Fibroblast of lung (primary cell): ENCODE results near the gene GNB2. TPM values are rescaled to one million over a fixed set of nuclear protein-coding genes. Genes with fewer than 3 reads are reported as not detected.

Source experiments
- DNase-seq, 2 donors: peaks; one replicate each; pipeline versions ENCODE4 v3.0.0 to v3.0.0-alpha.2; 2010; ENCODE audit warnings: low read depth in 2 of 2
- H2AFZ ChIP-seq: 2 replicates; pipeline ENCODE4 v1.5.1; 2012; ENCODE audit warnings: low read length, control low read depth, inconsistent platforms
- H3K27ac ChIP-seq: 2 replicates; pipeline ENCODE4 v1.5.1; 2011; ENCODE audit warnings: low read length, control low read depth; ENCODE audit not compliant: insufficient read depth
- H3K27me3 ChIP-seq: 2 replicates; pipeline ENCODE4 v1.5.1; 2011; ENCODE audit warnings: mild to moderate bottlenecking, low read length; ENCODE audit not compliant: control insufficient read depth, insufficient read depth
- H3K36me3 ChIP-seq: 2 replicates; pipeline ENCODE4 v1.5.1; 2011; ENCODE audit warnings: low read length; ENCODE audit not compliant: control insufficient read depth, insufficient read depth
- H3K4me1 ChIP-seq: 2 replicates; pipeline ENCODE4 v1.5.1; 2011; ENCODE audit warnings: low read length; ENCODE audit not compliant: control insufficient read depth, insufficient read depth; ENCODE audit errors: extremely low read depth
- H3K4me2 ChIP-seq: 2 replicates; pipeline ENCODE4 v1.5.1; 2011; ENCODE audit warnings: low read length, control low read depth; ENCODE audit not compliant: insufficient read depth; ENCODE audit errors: extremely low read depth
- H3K4me3 ChIP-seq, 4 experiments: fragments of 200-600 bp in 1 of 4; sonication (generic) in 1 of 4; replicated peaks in 1 of 4; 2 replicates each; pipeline ENCODE4 v1.5.1; 2011 to 2016; ENCODE audit warnings: low read length in 4 of 4, low read depth in 3 of 4, mild to moderate bottlenecking in 3 of 4, control low read depth in 2 of 4, inconsistent platforms in 1 of 4, mixed read lengths in 1 of 4; ENCODE audit not compliant: insufficient read depth in 1 of 4; ENCODE audit errors: control extremely low read depth in 1 of 4
- H3K79me2 ChIP-seq: 2 replicates; pipeline ENCODE4 v1.5.1; 2012; ENCODE audit warnings: mild to moderate bottlenecking, low read length, inconsistent platforms; ENCODE audit not compliant: control insufficient read depth, insufficient read depth
- H3K9ac ChIP-seq: 2 replicates; pipeline ENCODE4 v1.5.1; 2011; ENCODE audit warnings: mild to moderate bottlenecking, low read length, control low read depth; ENCODE audit not compliant: insufficient read depth
- H3K9me3 ChIP-seq: 2 replicates; pipeline ENCODE4 v1.5.1; 2012; ENCODE audit warnings: low read depth, low read length; ENCODE audit not compliant: control insufficient read depth, insufficient read depth
- H4K20me1 ChIP-seq: 2 replicates; pipeline ENCODE4 v1.5.1; 2011; ENCODE audit warnings: low read length; ENCODE audit not compliant: control insufficient read depth, insufficient read depth; ENCODE audit errors: extremely low read depth
- EZH2 ChIP-seq: IDR thresholded peaks from 2 replicates; pipeline ENCODE4 v1.5.1; 2012; ENCODE audit warnings: low read length, control low read depth, mild to moderate bottlenecking; ENCODE audit errors: missing control alignments
- polyA plus RNA-seq, 2 donors: library from polyadenylated mRNA; depleted of rRNA in 1 of 2; stranded (reverse) in 1 of 2; unstranded in 1 of 2; fragments of >200 nt; gene quantifications; 2 replicates each; pipeline ENCODE4 v1.2.1, GENCODE V29; 2011 to 2012; ENCODE audit warnings: missing spikeins in 1 of 2
- total RNA-seq: library from RNA; depleted of rRNA; stranded (reverse); fragments of >200 nt; gene quantifications from 2 replicates; pipeline ENCODE4 v1.2.1, GENCODE V29; 2014
- TF ChIP-seq, protein P1 (sequence below), 2 donors: IDR thresholded peaks in 1 of 2; conservative IDR thresholded peaks in 1 of 2; 1 replicate in 1 of 2; 2 replicates in 1 of 2; pipeline ENCODE4 v1.5.1; 2011 to 2012; ENCODE audit warnings: low read length in 2 of 2, control low read depth in 1 of 2, inconsistent platforms in 1 of 2, low read depth in 1 of 2, mild to moderate bottlenecking in 1 of 2

The GNB2 gene
- total and polyA plus RNA-seq, 2 donors (not counting 1 experiment from before 2014, with no cell fraction given), result 85.2 to 145 TPM

DNA sequence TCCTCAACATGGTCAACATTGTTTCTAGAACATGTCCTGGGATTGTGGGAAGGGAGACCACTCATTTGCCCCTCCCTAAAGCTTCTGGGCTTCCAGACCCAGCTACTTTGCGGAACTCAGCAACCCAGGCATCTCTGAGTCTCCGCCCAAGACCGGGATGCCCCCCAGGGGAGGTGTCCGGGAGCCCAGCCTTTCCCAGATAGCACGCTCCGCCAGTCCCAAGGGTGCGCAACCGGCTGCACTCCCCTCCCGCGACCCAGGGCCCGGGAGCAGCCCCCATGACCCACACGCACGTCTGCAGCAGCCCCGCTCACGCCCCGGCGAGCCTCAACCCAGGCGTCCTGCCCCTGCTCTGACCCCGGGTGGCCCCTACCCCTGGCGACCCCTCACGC lies 46.7 kb downstream of the GNB2 start, which contains the start of gene EPO:
TSS of gene EPO (plus strand) at position 190 of the 392 bp plus-strand sequence. CDS start 513 bp downstream, outside the sequence.
- H3K36me3 ChIP-seq, result no peaks in the 10 kb centered on the region
- no peak within 1 kb of the TSS for H3K27ac ChIP-seq
- H3K4me3 ChIP-seq, result peak within 1 kb of the TSS in 1 of 4 experiments; percentile 25
- H3K9ac ChIP-seq, result no peak within 1 kb of the TSS
- no peak for DNase-seq
- TF ChIP-seq, protein P1, sequence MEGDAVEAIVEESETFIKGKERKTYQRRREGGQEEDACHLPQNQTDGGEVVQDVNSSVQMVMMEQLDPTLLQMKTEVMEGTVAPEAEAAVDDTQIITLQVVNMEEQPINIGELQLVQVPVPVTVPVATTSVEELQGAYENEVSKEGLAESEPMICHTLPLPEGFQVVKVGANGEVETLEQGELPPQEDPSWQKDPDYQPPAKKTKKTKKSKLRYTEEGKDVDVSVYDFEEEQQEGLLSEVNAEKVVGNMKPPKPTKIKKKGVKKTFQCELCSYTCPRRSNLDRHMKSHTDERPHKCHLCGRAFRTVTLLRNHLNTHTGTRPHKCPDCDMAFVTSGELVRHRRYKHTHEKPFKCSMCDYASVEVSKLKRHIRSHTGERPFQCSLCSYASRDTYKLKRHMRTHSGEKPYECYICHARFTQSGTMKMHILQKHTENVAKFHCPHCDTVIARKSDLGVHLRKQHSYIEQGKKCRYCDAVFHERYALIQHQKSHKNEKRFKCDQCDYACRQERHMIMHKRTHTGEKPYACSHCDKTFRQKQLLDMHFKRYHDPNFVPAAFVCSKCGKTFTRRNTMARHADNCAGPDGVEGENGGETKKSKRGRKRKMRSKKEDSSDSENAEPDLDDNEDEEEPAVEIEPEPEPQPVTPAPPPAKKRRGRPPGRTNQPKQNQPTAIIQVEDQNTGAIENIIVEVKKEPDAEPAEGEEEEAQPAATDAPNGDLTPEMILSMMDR (conservative IDR thresholded peaks at IDR 0.05 in 1 of 2, IDR thresholded peaks at IDR 0.05 in 1 of 2; ENCODE audit: low read depth in 1 of 2, low read length in 2 of 2), result no peak
- TF ChIP-seq EZH2, result peak; percentile 64
- H2AFZ ChIP-seq, result no peak within 1 kb of the TSS
- H3K79me2 ChIP-seq, result no peaks in the 10 kb centered on the region
- peak within 1 kb of the TSS; percentile 25 for H3K4me2 ChIP-seq
- H4K20me1 ChIP-seq, result no peaks in the 10 kb centered on the region
- peaks cover 41% of the 10 kb centered on the region for H3K27me3 ChIP-seq
- no peaks in the 10 kb centered on the region for H3K4me1 ChIP-seq
- H3K9me3 ChIP-seq, result no peaks in the 10 kb centered on the region

DNA sequence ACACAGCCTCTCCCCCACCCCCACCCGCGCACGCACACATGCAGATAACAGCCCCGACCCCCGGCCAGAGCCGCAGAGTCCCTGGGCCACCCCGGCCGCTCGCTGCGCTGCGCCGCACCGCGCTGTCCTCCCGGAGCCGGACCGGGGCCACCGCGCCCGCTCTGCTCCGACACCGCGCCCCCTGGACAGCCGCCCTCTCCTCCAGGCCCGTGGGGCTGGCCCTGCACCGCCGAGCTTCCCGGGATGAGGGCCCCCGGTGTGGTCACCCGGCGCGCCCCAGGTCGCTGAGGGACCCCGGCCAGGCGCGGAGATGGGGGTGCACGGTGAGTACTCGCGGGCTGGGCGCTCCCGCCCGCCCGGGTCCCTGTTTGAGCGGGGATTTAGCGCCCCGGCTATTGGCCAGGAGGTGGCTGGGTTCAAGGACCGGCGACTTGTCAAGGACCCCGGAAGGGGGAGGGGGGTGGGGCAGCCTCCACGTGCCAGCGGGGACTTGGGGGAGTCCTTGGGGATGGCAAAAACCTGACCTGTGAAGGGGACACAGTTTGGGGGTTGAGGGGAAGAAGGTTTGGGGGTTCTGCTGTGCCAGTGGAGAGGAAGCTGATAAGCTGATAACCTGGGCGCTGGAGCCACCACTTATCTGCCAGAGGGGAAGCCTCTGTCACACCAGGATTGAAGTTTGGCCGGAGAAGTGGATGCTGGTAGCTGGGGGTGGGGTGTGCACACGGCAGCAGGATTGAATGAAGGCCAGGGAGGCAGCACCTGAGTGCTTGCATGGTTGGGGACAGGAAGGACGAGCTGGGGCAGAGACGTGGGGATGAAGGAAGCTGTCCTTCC lies 47.3 kb downstream of the GNB2 start:
- Histone ChIP-seq H2AFZ (no peak overlapping the region), H3K27ac (no peak overlapping the region), H3K79me2 (no peaks in the 10 kb centered on the region), H4K20me1 (no peaks in the 10 kb centered on the region), H3K9ac (no peak overlapping the region), H3K36me3 (no peaks in the 10 kb centered on the region), H3K27me3 (peaks cover 41% of the 10 kb centered on the region), H3K4me2 (peak overlapping the region; percentile 25), H3K4me3 (peak overlapping the region in 1 of 4 experiments; percentile 25), H3K9me3 (no peaks in the 10 kb centered on the region), H3K4me1 (no peaks in the 10 kb centered on the region)
- TF ChIP-seq, protein P1 (conservative IDR thresholded peaks at IDR 0.05 in 1 of 2, IDR thresholded peaks at IDR 0.05 in 1 of 2; ENCODE audit: low read depth in 1 of 2, low read length in 2 of 2), result no peak
- peak; percentile 97 for TF ChIP-seq EZH2
- no peak for DNase-seq

DNA sequence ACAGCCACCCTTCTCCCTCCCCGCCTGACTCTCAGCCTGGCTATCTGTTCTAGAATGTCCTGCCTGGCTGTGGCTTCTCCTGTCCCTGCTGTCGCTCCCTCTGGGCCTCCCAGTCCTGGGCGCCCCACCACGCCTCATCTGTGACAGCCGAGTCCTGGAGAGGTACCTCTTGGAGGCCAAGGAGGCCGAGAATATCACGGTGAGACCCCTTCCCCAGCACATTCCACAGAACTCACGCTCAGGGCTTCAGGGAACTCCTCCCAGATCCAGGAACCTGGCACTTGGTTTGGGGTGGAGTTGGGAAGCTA lies 47.9 kb downstream of the GNB2 start:
- H3K27me3 ChIP-seq, result peaks cover 41% of the 10 kb centered on the region

More for the DNA sequence above, 47.9 kb downstream of the GNB2 start:
- no peaks in the 10 kb centered on the region for H4K20me1 ChIP-seq
- no peak for DNase-seq
- no peaks in the 10 kb centered on the region for H3K36me3 ChIP-seq
- H3K9me3 ChIP-seq, result no peaks in the 10 kb centered on the region
- TF ChIP-seq EZH2, result peak; percentile 64
- TF ChIP-seq, protein P1 (conservative IDR thresholded peaks at IDR 0.05 in 1 of 2, IDR thresholded peaks at IDR 0.05 in 1 of 2; ENCODE audit: low read depth in 1 of 2, low read length in 2 of 2), result no peak
- H3K4me3 ChIP-seq, result no peak overlapping the region
- no peak overlapping the region for H3K9ac ChIP-seq
- no peaks in the 10 kb centered on the region for H3K79me2 ChIP-seq
- H3K27ac ChIP-seq, result no peak overlapping the region
- peaks cover 4% of the 10 kb centered on the region for H3K4me1 ChIP-seq
- H2AFZ ChIP-seq, result no peak overlapping the region
- no peak overlapping the region for H3K4me2 ChIP-seq
